HG03442 (cell line): ENCODE data around the gene SEMA3D.
A peak's percentile ranks its signal among the peaks of the same experiment; 100 is the strongest.

Experiments
- ATAC-seq: cut with Tn5 transposase; IDR thresholded peaks from one replicate; pipeline ENCODE4 v1.9.1; 2021; ENCODE audit warnings: mild to moderate bottlenecking, moderate library complexity; ENCODE audit not compliant: unreplicated experiment

Gene SEMA3D

GRCh38 chr7:85184599-85185423 is 2.0 kb downstream of the SEMA3D start:
- ATAC-seq, result no peak

- no peak for ATAC-seq
Measured at GRCh38 chr7:85183296-85183695, 3.6 kb downstream of the SEMA3D start.

GRCh38 chr7:85178531-85179298 is 8.1 kb downstream of the SEMA3D start:
- ATAC-seq, result no peak

- ATAC-seq, result no peak
Measured at GRCh38 chr7:85177316-85177715, 9.5 kb downstream of the SEMA3D start.

- ATAC-seq, result no peak
Measured at GRCh38 chr7:85176197-85176596, 10.7 kb downstream of the SEMA3D start.

GRCh38 chr7:85175217-85175616 is 11.6 kb downstream of the SEMA3D start:
- no peak for ATAC-seq

GRCh38 chr7:85172530-85172941 is 14.3 kb downstream of the SEMA3D start:
- no peak for ATAC-seq

GRCh38 chr7:85167636-85168035 is 19.2 kb downstream of the SEMA3D start:
- ATAC-seq, result no peak

GRCh38 chr7:85165263-85165662 is 21.6 kb downstream of the SEMA3D start:
- no peak for ATAC-seq

- ATAC-seq, result no peak
Measured at GRCh38 chr7:85164376-85164775, 22.5 kb downstream of the SEMA3D start.

- ATAC-seq, result no peak
Measured at GRCh38 chr7:85162721-85163120, 24.1 kb downstream of the SEMA3D start.

- ATAC-seq, result peak; percentile 91
Measured at GRCh38 chr7:85160223-85160622, 26.6 kb downstream of the SEMA3D start.

GRCh38 chr7:85159003-85159402 is 27.9 kb downstream of the SEMA3D start:
- no peak for ATAC-seq

GRCh38 chr7:85156661-85157208 is 30.1 kb downstream of the SEMA3D start:
- ATAC-seq, result no peak

- no peak for ATAC-seq
Measured at GRCh38 chr7:85154282-85154937, 32.4 kb downstream of the SEMA3D start.

GRCh38 chr7:85153715-85154114 is 33.1 kb downstream of the SEMA3D start:
- no peak for ATAC-seq

GRCh38 chr7:85150624-85151023 is 36.2 kb downstream of the SEMA3D start:
- ATAC-seq, result no peak

GRCh38 chr7:85144771-85145170 is 42.1 kb downstream of the SEMA3D start:
- ATAC-seq, result no peak

- no peak for ATAC-seq
Measured at GRCh38 chr7:85135977-85136376, 50.9 kb downstream of the SEMA3D start.

GRCh38 chr7:85133560-85133959 is 53.3 kb downstream of the SEMA3D start:
- no peak for ATAC-seq

- ATAC-seq, result no peak
Measured at GRCh38 chr7:85133006-85133405, 53.9 kb downstream of the SEMA3D start.
